ENCODE results near the gene MAST4. TPM values are rescaled to one million over a fixed set of nuclear protein-coding genes. Genes with fewer than 3 reads are reported as not detected.
A peak's percentile ranks its signal among the peaks of the same experiment; 100 is the strongest.

The MAST4 gene
- total and polyA plus RNA-seq, 2 donors (not counting 1 experiment from before 2014, with no cell fraction given): 7.0 to 15.2 TPM

DNA sequence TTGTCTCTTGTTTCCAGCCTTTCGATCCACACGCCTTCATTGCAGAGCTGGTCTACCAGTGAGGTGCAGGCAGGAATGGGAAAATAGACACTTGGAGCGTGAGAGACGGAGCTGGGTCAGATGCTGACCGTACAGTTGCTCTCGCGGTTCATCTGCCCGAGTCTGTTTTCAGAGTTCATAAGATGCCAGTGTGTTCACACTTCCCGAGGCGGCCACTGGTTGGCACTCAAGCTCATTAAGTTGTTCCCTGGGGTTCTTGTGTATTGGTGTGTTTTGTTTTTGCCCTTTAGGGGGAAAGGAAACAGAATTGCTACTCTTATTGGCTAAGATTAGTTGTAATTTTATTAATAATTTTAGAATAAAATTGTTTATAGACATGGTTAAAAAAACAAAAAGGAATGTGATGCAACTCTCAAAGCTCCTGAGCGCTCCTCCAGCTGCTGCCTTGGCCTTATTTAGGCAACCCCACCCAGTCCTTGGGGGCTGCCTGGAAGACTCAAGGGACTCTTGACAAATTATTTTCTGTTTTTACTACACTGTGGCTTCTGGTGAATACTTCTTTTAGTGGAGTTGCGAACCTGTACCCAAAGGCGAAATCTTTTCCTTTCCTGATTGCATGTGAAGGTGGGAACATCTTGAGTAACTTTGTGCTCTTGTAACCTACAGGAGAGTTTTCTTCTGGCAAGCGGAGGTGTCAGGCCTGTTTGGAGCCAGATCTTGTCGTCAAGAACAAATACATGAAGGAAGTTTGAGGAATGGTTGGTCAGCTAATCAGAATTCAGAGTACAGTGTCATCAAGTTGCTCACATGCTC, 146.1 kb downstream of the MAST4 start:
- no peak overlapping the region for H2AFZ ChIP-seq (ENCODE audit: low read length)
- no peak for TF ChIP-seq EZH2 (IDR thresholded peaks at IDR 0.05; ENCODE audit: low read length, missing control alignments)
- TF ChIP-seq, protein P1, sequence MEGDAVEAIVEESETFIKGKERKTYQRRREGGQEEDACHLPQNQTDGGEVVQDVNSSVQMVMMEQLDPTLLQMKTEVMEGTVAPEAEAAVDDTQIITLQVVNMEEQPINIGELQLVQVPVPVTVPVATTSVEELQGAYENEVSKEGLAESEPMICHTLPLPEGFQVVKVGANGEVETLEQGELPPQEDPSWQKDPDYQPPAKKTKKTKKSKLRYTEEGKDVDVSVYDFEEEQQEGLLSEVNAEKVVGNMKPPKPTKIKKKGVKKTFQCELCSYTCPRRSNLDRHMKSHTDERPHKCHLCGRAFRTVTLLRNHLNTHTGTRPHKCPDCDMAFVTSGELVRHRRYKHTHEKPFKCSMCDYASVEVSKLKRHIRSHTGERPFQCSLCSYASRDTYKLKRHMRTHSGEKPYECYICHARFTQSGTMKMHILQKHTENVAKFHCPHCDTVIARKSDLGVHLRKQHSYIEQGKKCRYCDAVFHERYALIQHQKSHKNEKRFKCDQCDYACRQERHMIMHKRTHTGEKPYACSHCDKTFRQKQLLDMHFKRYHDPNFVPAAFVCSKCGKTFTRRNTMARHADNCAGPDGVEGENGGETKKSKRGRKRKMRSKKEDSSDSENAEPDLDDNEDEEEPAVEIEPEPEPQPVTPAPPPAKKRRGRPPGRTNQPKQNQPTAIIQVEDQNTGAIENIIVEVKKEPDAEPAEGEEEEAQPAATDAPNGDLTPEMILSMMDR (conservative IDR thresholded peaks at IDR 0.05 in 1 of 2, IDR thresholded peaks at IDR 0.05 in 1 of 2; ENCODE audit: low read depth in 1 of 2, low read length in 2 of 2): peak in 1 of 2 donors; percentile 34

DNA sequence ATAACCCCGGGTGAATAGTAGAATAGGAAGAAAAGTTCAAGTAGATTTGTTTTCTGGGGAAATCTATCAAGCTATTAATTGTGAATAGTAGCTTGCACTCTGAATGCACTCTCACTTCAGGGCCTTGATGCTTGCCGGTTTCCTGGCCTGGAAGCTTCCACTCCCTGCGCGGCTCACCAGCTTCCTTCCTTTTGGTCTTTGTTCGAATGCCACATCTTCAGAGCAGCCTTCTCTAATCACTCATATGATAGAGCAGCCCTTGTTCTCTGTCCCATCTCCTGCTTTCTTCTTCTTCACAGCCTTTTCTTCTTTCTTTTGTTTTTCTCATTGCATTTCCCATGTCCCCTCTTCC, 146.7 kb downstream of the MAST4 start:
- H2AFZ ChIP-seq (ENCODE audit: low read length): no peak overlapping the region
- TF ChIP-seq, protein P1 (conservative IDR thresholded peaks at IDR 0.05 in 1 of 2, IDR thresholded peaks at IDR 0.05 in 1 of 2; ENCODE audit: low read depth in 1 of 2, low read length in 2 of 2): no peak
- no peak for TF ChIP-seq EZH2 (IDR thresholded peaks at IDR 0.05; ENCODE audit: low read length, missing control alignments)
- H3K9me3 ChIP-seq (ENCODE audit: control insufficient read depth, insufficient read depth, low read depth, low read length): no peaks in the 10 kb centered on the region
- no peak overlapping the region for H3K9ac ChIP-seq (ENCODE audit: insufficient read depth, low read length)
- no peak overlapping the region for H3K4me2 ChIP-seq (ENCODE audit: extremely low read depth, insufficient read depth, low read length)
- H3K36me3 ChIP-seq (ENCODE audit: control insufficient read depth, insufficient read depth, low read length): no peaks in the 10 kb centered on the region
- no peaks in the 10 kb centered on the region for H4K20me1 ChIP-seq (ENCODE audit: control insufficient read depth, extremely low read depth, insufficient read depth, low read length)
- H3K79me2 ChIP-seq (ENCODE audit: control insufficient read depth, insufficient read depth, low read length): no peaks in the 10 kb centered on the region
- no peak for DNase-seq (ENCODE audit: low read depth in 2 of 2)
- H3K4me3 ChIP-seq (replicated peaks in 1 of 4; ENCODE audit: control extremely low read depth in 1 of 4, insufficient read depth in 1 of 4, low read depth in 3 of 4, low read length in 4 of 4): no peak overlapping the region
- H3K27ac ChIP-seq (ENCODE audit: insufficient read depth, low read length): no peak overlapping the region
- no peaks in the 10 kb centered on the region for H3K4me1 ChIP-seq (ENCODE audit: control insufficient read depth, extremely low read depth, insufficient read depth, low read length)
- no peaks in the 10 kb centered on the region for H3K27me3 ChIP-seq (ENCODE audit: control insufficient read depth, insufficient read depth, low read length)

More for the DNA sequence above, 146.1 kb downstream of the MAST4 start:
- H3K9ac ChIP-seq (ENCODE audit: insufficient read depth, low read length): no peak overlapping the region
- H3K9me3 ChIP-seq (ENCODE audit: control insufficient read depth, insufficient read depth, low read depth, low read length): no peaks in the 10 kb centered on the region
- H3K4me1 ChIP-seq (ENCODE audit: control insufficient read depth, extremely low read depth, insufficient read depth, low read length): no peaks in the 10 kb centered on the region
- H3K4me3 ChIP-seq (replicated peaks in 1 of 4; ENCODE audit: control extremely low read depth in 1 of 4, insufficient read depth in 1 of 4, low read depth in 3 of 4, low read length in 4 of 4): no peak overlapping the region
- no peaks in the 10 kb centered on the region for H4K20me1 ChIP-seq (ENCODE audit: control insufficient read depth, extremely low read depth, insufficient read depth, low read length)
- H3K27ac ChIP-seq (ENCODE audit: insufficient read depth, low read length): no peak overlapping the region
- H3K4me2 ChIP-seq (ENCODE audit: extremely low read depth, insufficient read depth, low read length): no peak overlapping the region
- no peaks in the 10 kb centered on the region for H3K36me3 ChIP-seq (ENCODE audit: control insufficient read depth, insufficient read depth, low read length)
- DNase-seq (ENCODE audit: low read depth in 2 of 2): peak; percentile 4 to 21
- no peaks in the 10 kb centered on the region for H3K27me3 ChIP-seq (ENCODE audit: control insufficient read depth, insufficient read depth, low read length)
- no peaks in the 10 kb centered on the region for H3K79me2 ChIP-seq (ENCODE audit: control insufficient read depth, insufficient read depth, low read length)

GRCh38 chr5:66743344-66743743, 147.2 kb downstream of the MAST4 start:
- no peak for DNase-seq (ENCODE audit: low read depth in 2 of 2)
- H3K79me2 ChIP-seq (ENCODE audit: control insufficient read depth, insufficient read depth, low read length): no peaks in the 10 kb centered on the region
- H2AFZ ChIP-seq (ENCODE audit: low read length): no peak overlapping the region
- TF ChIP-seq, protein P1 (conservative IDR thresholded peaks at IDR 0.05 in 1 of 2, IDR thresholded peaks at IDR 0.05 in 1 of 2; ENCODE audit: low read depth in 1 of 2, low read length in 2 of 2): no peak
- TF ChIP-seq EZH2 (IDR thresholded peaks at IDR 0.05; ENCODE audit: low read length, missing control alignments): no peak
- H3K27me3 ChIP-seq (ENCODE audit: control insufficient read depth, insufficient read depth, low read length): no peaks in the 10 kb centered on the region
- H3K4me1 ChIP-seq (ENCODE audit: control insufficient read depth, extremely low read depth, insufficient read depth, low read length): no peaks in the 10 kb centered on the region
- no peaks in the 10 kb centered on the region for H3K36me3 ChIP-seq (ENCODE audit: control insufficient read depth, insufficient read depth, low read length)
- H3K27ac ChIP-seq (ENCODE audit: insufficient read depth, low read length): no peak overlapping the region
- no peak overlapping the region for H3K4me2 ChIP-seq (ENCODE audit: extremely low read depth, insufficient read depth, low read length)
- no peaks in the 10 kb centered on the region for H4K20me1 ChIP-seq (ENCODE audit: control insufficient read depth, extremely low read depth, insufficient read depth, low read length)
- no peak overlapping the region for H3K4me3 ChIP-seq (replicated peaks in 1 of 4; ENCODE audit: control extremely low read depth in 1 of 4, insufficient read depth in 1 of 4, low read depth in 3 of 4, low read length in 4 of 4)
- H3K9ac ChIP-seq (ENCODE audit: insufficient read depth, low read length): no peak overlapping the region
- no peaks in the 10 kb centered on the region for H3K9me3 ChIP-seq (ENCODE audit: control insufficient read depth, insufficient read depth, low read depth, low read length)

Measured in fibroblast of lung (primary cell).